A549 (cell line): ENCODE data around the gene VDAC2. TPM values are rescaled to one million over a fixed set of nuclear protein-coding genes. Genes with fewer than 3 reads are reported as not detected.

Source experiments
- ATAC-seq, 2 experiments: fragments of 200-7000 bp in 1 of 2; fragments of >200 bp in 1 of 2; cut with Nextera tagmentation in 1 of 2; cut with Tn5 transposase in 1 of 2; 3 replicates each; pipeline versions ENCODE4 v1.8.0 to v1.9.1; 2018 to 2020; ENCODE audit warnings: mild to moderate bottlenecking in 1 of 2, moderate library complexity in 1 of 2
- CTCF ChIA-PET: fragments of 300-600 bp; sonication (Branson Sonifier 250); formaldehyde crosslinking; extraction: SDS; loops from one replicate; lab custom pipeline; 2021; ENCODE audit warnings: antibody characterized with exemption, inconsistent platforms; lab: Yijun Ruan, JAX
- POLR2A ChIA-PET: fragments of 350-600 bp; formaldehyde crosslinking; extraction: SDS; loops from one replicate; lab custom pipeline; 2021; ENCODE audit warnings: antibody characterized with exemption, inconsistent platforms; lab: Yijun Ruan, JAX
- DNase-seq, 2 experiments: peaks; one replicate each; pipeline versions ENCODE4 v3.0.0 to v3.0.0-alpha.2; 2011 to 2016; ENCODE audit warnings: low read depth in 1 of 2, low spot score in 1 of 2
- FAIRE-seq: peaks from 2 replicates; lab custom pipeline; 2011; peaks lifted over from hg19 to GRCh38; lab: Jason Lieb, UNC
- H3K27ac ChIP-seq, 2 experiments: fragments of >200 bp; sonication (Bioruptor Twin); formaldehyde crosslinking; 3 replicates each; pipeline ENCODE4 v1.5.1; 2016 to 2017
- H3K4me1 ChIP-seq: fragments of >200 bp; sonication (Bioruptor Twin); formaldehyde crosslinking; 3 replicates; pipeline ENCODE4 v1.6.1; 2016
- H3K4me2 ChIP-seq: fragments of >200 bp; sonication (Bioruptor Twin); formaldehyde crosslinking; 3 replicates; pipeline ENCODE4 v1.6.1; 2016
- H3K4me3 ChIP-seq: fragments of >200 bp; sonication (Bioruptor Twin); formaldehyde crosslinking; 3 replicates; pipeline ENCODE4 v1.5.1; 2016
- H3K9me3 ChIP-seq: fragments of >200 bp; sonication (Bioruptor Twin); formaldehyde crosslinking; 3 replicates; pipeline ENCODE4 v1.6.1; 2016
- ATOH8 ChIP-seq: fragments of 250-450 bp; sonication (Bioruptor Pico); IDR thresholded peaks from 2 replicates; pipeline ENCODE4 v1.5.0; 2020; ENCODE audit warnings: low read depth, mild to moderate bottlenecking, moderate library complexity
- BCL3 ChIP-seq: fragments of >200 bp; sonication (Bioruptor Twin); formaldehyde crosslinking; IDR thresholded peaks from 3 replicates; pipeline ENCODE4 v1.6.1; 2016
- CBX8 ChIP-seq: fragments of 200-600 bp; sonication (generic); IDR thresholded peaks from 2 replicates; pipeline ENCODE4 v1.6.1; 2016
- CTCF ChIP-seq: fragments of >200 bp; sonication (Bioruptor Twin); formaldehyde crosslinking; IDR thresholded peaks from 3 replicates; pipeline ENCODE4 v1.5.1; 2016
- E2F6 ChIP-seq: IDR thresholded peaks from 2 replicates; pipeline ENCODE4 v1.6.1; 2012; ENCODE audit warnings: low read depth, borderline replicate concordance
- EHMT2 ChIP-seq: fragments of 200-600 bp; sonication (generic); IDR thresholded peaks from 2 replicates; pipeline ENCODE4 v1.6.1; 2016; ENCODE audit warnings: antibody characterized with exemption, low read depth, mild to moderate bottlenecking, moderate library complexity
- FOSL2 ChIP-seq, 2 experiments: fragments of 450-650 bp in 1 of 2; fragments of >200 bp in 1 of 2; sonication (Bioruptor Twin) in 1 of 2; formaldehyde crosslinking; IDR thresholded peaks; 2 replicates each; pipeline versions ENCODE4 v1.5.0 to v1.6.1; 2016 to 2020; ENCODE audit warnings: mild to moderate bottlenecking in 1 of 2, moderate library complexity in 1 of 2
- GATA3 ChIP-seq: IDR thresholded peaks from 2 replicates; pipeline ENCODE4 v1.6.1; 2012; ENCODE audit warnings: borderline replicate concordance
- HMGXB4 ChIP-seq: fragments of 250-450 bp; sonication (Bioruptor Pico); IDR thresholded peaks from 2 replicates; pipeline ENCODE4 v1.5.0; 2021; ENCODE audit warnings: mild to moderate bottlenecking, moderate library complexity, borderline replicate concordance
- HOXA7 ChIP-seq: fragments of 250-450 bp; sonication (Bioruptor Pico); IDR thresholded peaks from 2 replicates; pipeline ENCODE4 v1.5.0; 2020; ENCODE audit warnings: mild to moderate bottlenecking, moderate library complexity
- HOXB13 ChIP-seq: fragments of 250-450 bp; sonication (Bioruptor Pico); IDR thresholded peaks from 2 replicates; pipeline ENCODE4 v1.5.0; 2020; ENCODE audit warnings: low read depth, mild to moderate bottlenecking, moderate library complexity
- JUNB ChIP-seq: fragments of >200 bp; sonication (Bioruptor Twin); formaldehyde crosslinking; IDR thresholded peaks from 2 replicates; pipeline ENCODE4 v1.6.1; 2016
- KDM1A ChIP-seq: fragments of 200-600 bp; sonication (generic); IDR thresholded peaks from 2 replicates; pipeline ENCODE4 v1.6.1; 2016; ENCODE audit warnings: low read depth, mild to moderate bottlenecking
- MAFK ChIP-seq: fragments of 450-650 bp; IDR thresholded peaks from 2 replicates; pipeline ENCODE4 v1.6.1; 2014; ENCODE audit not compliant: partially characterized antibody
- MAX ChIP-seq: IDR thresholded peaks from 2 replicates; pipeline ENCODE4 v1.6.1; 2012
- NR3C1 ChIP-seq: fragments of >200 bp; sonication (Bioruptor Twin); formaldehyde crosslinking; IDR thresholded peaks from 3 replicates; pipeline ENCODE4 v1.6.1; 2017
- PHF8 ChIP-seq: fragments of 200-600 bp; sonication (generic); IDR thresholded peaks from 2 replicates; pipeline ENCODE4 v1.6.1; 2016; ENCODE audit warnings: low read depth, mild to moderate bottlenecking, antibody characterized with exemption, moderate library complexity, borderline replicate concordance
- POLR2A ChIP-seq: IDR thresholded peaks from 2 replicates; pipeline ENCODE4 v1.6.1; 2012; ENCODE audit warnings: mild to moderate bottlenecking, low read length
- RNF2 ChIP-seq: fragments of 200-600 bp; sonication (generic); IDR thresholded peaks from 2 replicates; pipeline ENCODE4 v1.6.1; 2016; ENCODE audit warnings: low read depth, mild to moderate bottlenecking, antibody characterized with exemption, moderate library complexity, borderline replicate concordance
- SMC3 ChIP-seq: fragments of >200 bp; sonication (Bioruptor Twin); formaldehyde crosslinking; IDR thresholded peaks from 3 replicates; pipeline ENCODE4 v1.6.1; 2018; ENCODE audit warnings: inconsistent platforms
- USF2 ChIP-seq: fragments of 450-650 bp; IDR thresholded peaks from 2 replicates; pipeline ENCODE4 v1.6.1; 2014; ENCODE audit warnings: antibody characterized with exemption
- ZSCAN20 ChIP-seq: fragments of 250-450 bp; sonication (Bioruptor Pico); IDR thresholded peaks from 2 replicates; pipeline ENCODE4 v1.8.0; 2022; ENCODE audit warnings: mild to moderate bottlenecking, moderate library complexity
- WGBS: methylation state at CpG from one replicate; pipeline ENCODE4 v1.1.6; 2017; ENCODE audit errors: missing lambda C conversion rate; 5-methylcytosine and 5-hydroxymethylcytosine counted together
- polyA plus RNA-seq, 4 experiments: library from polyadenylated mRNA; depleted of rRNA in 3 of 4; stranded (reverse); fragments of >200 nt; fragmentation: RNase III in 1 of 4; extraction: RNeasy Plus Mini Kit Qiagen cat#74134 plus additional on column Dnase treatment in 1 of 4; gene quantifications; 2 replicates in 3 of 4; 3 replicates in 1 of 4; pipeline ENCODE4 v1.2.3, GENCODE V29; 2011 to 2017
- TF ChIP-seq, protein P1 (sequence below): fragments of >200 bp; sonication (Bioruptor Twin); formaldehyde crosslinking; IDR thresholded peaks from 2 replicates; pipeline ENCODE4 v1.6.1; 2016
- TF ChIP-seq, protein P2 (sequence below): IDR thresholded peaks from 2 replicates; pipeline ENCODE4 v1.6.1; 2012

Gene VDAC2
- polyA plus RNA-seq, 2 of the 4 experiments (the other 2 are of a cell fraction), result 273 to 285 TPM

GRCh38 chr10:75165684-75166622 lies 44.6 kb upstream of the VDAC2 start (continued):
- TF ChIP-seq, protein P1, sequence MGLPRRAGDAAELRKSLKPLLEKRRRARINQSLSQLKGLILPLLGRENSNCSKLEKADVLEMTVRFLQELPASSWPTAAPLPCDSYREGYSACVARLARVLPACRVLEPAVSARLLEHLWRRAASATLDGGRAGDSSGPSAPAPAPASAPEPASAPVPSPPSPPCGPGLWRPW, result no peak
- no peak for TF ChIP-seq HMGXB4 (CRISPR knock-in tag)
- TF ChIP-seq NR3C1, result no peak
- no peak for TF ChIP-seq RNF2

DNA sequence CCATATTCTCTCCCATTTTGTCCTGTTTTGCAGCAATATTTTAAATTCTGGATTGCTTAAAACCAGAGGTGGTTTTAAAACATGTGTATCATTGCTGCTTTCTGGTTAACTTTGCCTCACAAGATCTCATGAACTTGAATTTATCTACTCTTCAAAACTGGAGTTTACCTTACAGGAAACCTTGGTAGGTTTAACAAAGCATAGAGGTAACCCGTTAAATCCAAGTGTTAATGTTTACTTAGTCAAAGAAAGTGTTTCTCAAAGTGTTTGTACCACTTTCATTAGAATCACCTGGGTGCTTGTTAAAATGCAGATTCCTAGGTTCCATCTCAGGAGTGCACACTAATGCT lies 44.0 kb upstream of the VDAC2 start:
- FAIRE-seq (no peak), ATAC-seq (no peak), DNase-seq (no peak)
- WGBS, result 83% methylated on average over 1 of the region's 1 CpG
- ChIA-PET POLR2A (no interaction called here), CTCF (interaction anchor here (0.6 kb wide), 2 partner anchors 23 to 63 kb away, joined by 3 to 4 read pairs; no protein-coding TSS in a partner anchor)
- TF ChIP-seq MAX (no peak), USF2 (no peak), POLR2A (no peak), E2F6 (no peak), HOXA7 (CRISPR knock-in tag) (no peak), BCL3 (no peak), MAFK (no peak), KDM1A (no peak), CBX8 (no peak), EHMT2 (no peak), SMC3 (no peak), ZSCAN20 (CRISPR knock-in tag) (no peak), FOSL2 (IDR thresholded peaks at IDR 0.05) (no peak), FOSL2 (CRISPR knock-in tag; IDR thresholded peaks at IDR 0.05) (no peak), HOXB13 (no peak), ATOH8 (CRISPR knock-in tag) (no peak), CTCF (no peak), JUNB (no peak), PHF8 (no peak), GATA3 (no peak)
- TF ChIP-seq, protein P2, sequence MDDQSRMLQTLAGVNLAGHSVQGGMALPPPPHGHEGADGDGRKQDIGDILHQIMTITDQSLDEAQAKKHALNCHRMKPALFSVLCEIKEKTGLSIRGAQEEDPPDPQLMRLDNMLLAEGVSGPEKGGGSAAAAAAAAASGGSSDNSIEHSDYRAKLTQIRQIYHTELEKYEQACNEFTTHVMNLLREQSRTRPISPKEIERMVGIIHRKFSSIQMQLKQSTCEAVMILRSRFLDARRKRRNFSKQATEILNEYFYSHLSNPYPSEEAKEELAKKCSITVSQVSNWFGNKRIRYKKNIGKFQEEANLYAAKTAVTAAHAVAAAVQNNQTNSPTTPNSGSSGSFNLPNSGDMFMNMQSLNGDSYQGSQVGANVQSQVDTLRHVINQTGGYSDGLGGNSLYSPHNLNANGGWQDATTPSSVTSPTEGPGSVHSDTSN, result no peak
- peaks cover 15% of the 10 kb centered on the region for H3K4me1 ChIP-seq
- H3K4me3 ChIP-seq, result no peak overlapping the region
- H3K4me2 ChIP-seq, result peak overlapping the region; percentile 31; the same call in 1 of the 3 replicates
- H3K27ac ChIP-seq, result peak overlapping the region in 1 of 2 experiments; percentile 37; a peak in 2 of 6 replicates
- no peaks in the 10 kb centered on the region for H3K9me3 ChIP-seq
